Kidney tubule cell (primary cell): ENCODE measurements around the gene PRSS33.

Source experiments
- DNase-seq: peaks from one replicate; pipeline ENCODE4 v3.0.0-alpha.2; 2018; ENCODE audit warnings: low spot score

PRSS33 gene

DNA sequence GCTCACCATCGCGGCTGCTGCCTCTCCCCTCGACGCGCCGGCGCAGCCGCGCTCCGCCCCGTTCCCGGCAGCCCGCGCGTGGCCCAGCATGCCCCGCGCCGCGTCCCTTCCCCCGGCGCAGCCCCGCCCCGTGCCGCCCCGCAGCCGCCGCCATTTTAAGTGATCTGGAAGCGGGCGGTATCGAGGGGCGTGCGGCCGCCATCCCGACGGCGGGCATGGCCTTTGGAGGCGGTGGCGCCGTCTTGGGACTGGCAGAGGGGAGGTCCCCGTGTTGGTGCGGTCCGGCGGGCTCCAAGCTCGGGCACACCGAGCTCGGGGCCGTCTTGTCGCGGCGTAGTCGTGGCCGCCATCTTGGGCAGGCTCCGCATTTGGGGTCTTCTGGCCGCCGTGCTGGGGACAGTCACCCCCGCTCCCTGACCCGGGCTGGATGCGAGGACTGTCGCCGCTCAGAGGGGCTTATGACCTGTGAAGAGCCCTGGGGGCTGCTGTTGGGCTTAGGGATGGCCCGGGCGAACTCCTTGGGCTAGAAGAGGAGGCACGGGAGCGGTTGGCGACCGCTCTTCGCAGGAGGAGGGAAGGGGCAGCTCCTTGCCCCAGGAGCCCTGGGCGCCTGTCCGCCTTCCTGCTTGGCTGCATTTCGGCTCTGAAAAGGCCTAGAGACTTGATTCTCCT lies 10.0 kb downstream of the PRSS33 start, which contains the start of gene ELOB:
Gene ELOB, minus strand, starts transcription at position 50 of the 672 bp plus-strand sequence. Its CDS starts 41 bp downstream, at position 9.
- peak; percentile 88 for DNase-seq

DNA sequence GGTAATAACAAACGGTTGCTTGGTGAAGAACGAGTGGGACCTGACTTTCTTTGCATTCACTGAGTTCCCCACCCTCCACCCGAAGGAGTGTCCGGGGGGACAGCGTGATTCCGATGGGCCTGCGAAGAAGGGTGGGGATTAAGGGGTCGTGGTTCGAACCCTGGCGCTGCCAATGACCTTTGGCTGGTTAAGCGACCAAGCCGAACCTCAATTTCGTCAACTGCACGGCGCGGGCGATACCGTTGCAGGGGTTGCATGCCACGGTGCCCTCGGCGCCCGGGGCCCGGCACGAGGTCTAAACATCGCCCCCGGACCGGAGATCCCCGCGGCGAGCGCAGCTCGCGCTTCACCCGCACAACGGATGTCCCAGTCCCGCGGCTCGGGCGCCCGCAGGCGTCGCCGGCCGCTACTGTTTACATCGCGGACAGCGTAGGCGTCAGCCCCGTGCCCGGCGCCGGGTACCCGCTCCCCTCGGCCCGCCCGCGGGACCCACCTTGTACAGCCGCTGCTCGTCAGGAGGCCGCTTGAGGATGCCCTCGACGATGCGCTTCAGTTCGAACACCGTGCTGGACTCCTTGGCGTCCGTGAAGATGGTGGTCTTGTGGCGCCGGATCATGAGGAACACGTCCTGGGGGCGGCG lies 10.7 kb downstream of the PRSS33 start:
- DNase-seq, result no peak

DNA sequence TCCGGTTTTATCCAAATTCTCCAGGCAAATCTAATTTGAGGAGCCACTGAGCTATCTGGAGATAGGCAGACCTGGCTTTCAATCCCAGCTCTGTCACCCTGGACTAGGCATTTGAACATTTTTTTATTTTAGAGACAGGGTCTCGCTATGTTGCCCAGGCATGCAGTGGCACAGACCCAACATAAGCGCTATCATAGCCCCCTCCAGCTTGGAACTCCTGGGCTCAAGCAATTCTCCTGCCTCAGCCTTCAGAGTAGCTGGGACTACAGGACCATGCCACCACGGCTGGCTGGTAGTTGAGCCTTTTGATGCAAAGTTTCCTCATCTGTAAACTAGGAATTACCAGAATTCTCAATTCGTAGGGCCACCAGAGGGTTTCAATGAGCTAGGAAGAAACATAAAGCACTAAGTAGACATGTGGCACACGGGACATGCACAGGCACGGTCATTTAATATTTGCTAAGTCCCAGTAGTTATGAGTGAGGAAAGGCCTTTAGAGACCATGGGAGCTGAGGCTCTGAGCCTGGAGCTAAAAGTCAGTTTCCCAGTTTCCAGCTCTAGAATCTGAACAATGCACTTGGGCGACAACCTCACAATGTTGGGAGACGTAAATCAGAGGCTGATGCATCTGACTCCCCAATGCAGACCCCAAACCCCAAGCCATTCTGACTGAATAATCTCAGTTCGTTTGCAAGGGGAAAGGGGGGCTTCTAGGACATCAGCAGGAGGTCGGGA lies 11.4 kb downstream of the PRSS33 start:
- DNase-seq, result no peak

DNA sequence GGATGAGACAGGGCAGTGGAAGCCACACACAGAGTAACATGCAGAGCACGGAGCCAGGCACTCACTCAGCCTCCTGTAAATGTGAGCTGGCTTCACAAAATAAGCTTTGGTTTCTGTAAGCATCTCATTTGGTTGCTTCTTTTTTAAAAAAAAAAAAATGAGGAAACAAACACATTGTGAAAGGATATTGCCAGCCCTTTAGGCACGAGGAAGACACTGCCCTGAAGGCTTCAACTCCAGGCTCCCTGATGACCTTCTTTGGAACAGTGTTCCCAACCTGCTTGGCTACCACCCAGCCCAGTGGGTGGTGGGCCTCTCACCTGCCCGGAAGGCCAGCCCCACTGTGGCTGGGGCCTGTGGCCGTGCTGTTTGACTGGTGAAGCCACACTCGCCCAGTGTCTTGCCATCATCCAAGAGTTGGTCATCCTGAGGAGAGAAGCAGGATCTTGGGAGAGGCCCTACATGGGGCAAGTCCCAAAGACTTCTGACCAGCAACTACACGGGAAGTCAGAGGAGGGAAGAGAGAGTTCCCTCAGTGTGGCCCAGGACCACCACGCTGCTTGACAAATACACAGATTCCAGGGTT lies 12.1 kb downstream of the PRSS33 start:
- DNase-seq, result no peak

DNA sequence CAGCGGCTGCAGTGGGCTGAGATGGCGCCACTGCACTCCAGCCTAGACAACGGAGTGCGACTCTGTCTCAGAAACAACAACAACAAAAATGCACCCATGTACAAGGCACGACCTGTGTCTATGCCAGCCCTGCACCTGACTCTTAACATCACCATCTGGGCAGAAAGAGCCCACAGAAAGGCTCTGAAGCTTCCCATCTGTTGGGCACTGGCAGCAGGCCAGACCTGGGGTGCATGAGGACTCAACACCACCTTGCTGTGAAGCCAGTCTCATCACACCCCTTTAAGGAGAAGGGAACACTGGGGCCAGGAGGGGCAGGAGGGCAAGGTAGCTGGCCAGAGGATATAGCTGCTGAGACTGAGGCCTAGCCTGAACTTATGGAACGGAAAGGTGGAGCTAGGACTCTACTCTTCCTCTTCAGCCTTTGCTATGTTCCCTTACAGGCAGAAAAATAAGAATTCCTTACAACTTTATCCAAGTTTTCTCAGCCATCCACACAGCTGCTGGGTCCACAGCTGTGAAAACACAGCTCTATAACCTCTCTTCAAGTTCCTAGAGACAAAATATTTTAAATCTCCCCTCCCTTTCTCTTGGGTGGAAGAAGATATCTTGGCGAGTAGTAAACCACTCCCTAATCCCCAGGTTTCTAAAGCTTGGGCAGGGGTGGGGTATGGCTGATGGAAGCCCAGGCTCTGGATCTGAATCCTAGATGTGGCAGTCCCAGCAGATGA lies 13.0 kb downstream of the PRSS33 start:
- DNase-seq, result no peak

DNA sequence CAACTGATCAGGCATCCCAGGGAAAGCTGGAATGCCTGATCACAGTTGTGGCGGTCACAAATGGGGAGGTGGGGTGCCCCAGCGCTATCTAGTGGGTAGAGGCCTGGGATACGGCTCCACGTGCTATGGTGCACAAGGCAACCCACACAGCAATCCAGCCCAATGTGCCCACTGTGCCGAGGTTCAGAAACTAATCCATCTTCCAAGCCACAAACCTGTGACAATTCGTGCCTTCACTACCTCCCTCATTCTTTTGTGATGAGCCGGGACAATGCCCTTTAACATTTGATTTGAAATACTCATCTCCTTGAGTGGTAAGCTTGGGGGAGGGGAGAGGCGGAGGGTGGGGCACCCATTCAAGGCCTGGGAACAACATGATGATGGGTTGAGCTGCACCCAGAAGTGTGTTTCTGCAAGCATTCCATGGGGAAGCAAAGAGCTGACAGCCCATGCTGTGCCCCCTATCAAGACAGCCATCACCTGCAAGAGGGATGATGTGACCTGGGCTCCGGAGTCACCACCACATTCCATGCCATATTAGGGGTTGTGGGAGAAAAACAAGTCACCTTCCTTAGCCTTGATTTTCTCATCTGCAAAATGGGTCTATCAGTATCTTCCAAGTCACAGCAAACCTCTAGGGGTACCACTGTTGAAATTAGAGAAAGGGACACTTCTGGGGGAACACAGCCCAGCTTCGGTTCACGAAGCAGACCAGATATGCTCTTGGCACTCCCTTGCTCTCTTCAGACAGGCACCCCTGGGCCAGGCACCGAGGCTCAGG lies 14.0 kb downstream of the PRSS33 start:
- DNase-seq, result peak; percentile 19

DNA sequence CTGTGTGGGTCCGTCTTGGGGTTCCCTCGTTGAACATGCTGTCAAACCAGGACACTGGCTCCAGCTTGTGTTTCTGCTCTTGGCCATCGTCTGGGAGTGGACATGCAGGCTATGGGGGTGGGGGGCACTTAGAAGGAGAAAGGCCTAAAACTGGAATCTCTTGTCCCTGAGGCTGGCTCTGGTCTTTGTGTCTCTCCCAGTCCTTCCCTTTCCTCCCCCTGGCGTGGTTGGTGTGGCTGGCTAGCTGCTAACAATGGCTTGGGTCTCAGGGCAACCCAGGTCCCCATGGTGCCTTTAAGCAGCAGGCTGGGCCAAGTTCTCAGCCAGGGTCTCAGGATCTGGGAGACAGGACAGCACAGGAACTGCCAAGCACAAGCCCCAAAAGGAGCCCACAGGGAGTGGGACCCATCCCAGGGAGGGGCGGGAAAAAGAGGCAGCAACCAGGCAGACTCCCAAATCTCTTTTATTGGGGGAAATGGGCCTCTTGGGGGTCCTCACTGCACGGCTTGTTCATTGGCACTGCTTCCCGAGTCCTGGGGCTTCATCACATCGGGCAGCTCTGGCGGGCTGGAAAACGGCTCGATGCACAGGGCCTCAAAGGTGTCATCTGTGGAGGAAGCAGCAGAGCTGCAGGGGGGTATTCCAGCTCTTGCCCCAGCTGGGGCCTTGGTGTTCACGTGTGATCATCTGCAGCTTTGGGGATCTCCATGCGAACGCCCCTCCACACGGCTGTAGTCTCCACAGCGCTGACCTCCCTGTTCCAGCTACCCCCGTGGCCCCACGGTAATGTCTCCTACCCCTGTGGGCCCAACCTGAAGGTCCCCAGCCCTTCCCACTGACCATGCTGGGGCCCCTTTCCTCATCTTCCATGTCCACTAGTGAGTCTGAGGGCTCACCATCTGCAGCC lies 15.6 kb downstream of the PRSS33 start:
- no peak for DNase-seq

DNA sequence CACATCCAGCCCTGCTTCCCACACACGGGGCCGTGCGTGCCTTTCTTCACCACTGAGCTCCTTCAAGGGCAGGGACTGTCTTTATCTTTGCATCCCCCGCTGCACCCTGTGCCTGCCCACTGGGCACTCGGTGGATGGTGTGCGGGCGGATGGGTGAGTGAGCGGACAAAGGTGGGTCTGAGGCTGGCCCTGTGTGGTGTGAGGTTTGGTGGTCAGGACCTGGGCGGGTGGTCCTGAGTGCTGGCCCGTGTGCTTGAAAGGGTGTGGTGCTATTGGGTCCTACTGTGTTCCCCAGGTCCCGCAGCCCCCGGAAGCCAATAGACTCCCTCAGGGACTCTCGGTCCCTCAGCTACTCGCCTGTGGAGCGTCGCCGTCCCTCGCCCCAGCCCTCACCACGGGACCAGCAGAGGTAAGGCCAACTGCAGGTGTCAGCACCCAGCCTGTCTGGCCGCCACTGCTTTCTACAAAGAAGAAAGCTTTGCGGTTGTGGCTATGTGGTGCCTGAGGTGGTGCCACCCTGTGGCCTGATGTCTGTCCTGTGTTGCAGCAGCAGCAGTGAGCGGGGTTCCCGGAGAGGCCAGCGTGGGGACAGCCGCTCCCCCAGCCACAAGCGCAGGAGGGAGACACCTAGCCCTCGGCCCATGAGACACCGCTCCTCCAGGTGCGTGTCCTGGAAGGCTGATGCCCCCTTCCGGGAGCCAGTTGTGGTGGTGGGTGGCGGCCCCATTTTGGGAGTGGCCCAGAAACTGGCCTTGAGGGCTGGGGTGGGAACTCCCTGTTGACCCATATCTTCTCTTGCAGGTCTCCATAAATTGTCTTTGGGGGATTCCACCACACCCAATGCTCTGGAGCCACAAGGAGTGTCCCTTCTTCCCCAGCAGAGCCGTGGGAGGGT lies 17.1 kb downstream of the PRSS33 start:
- DNase-seq, result no peak

DNA sequence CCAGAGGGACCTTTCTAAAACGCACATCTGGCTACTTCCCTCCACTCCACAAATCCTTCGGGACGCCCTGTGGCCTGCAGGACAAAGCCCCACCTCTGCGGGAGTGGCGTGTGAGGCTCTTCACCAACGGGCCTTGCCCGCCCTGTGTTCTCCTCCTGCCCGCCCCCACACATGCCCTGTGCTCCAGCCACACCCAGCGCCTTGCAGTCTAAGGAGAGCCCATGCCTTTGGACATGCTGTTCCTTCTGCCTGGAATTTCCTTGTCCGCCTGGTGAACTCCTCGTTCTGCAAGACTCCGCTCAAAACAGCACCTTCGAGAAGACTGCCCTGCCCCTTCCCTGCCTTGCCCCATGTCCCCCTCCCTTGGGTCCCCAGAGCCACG lies 17.7 kb downstream of the PRSS33 start:
- DNase-seq, result no peak

DNA sequence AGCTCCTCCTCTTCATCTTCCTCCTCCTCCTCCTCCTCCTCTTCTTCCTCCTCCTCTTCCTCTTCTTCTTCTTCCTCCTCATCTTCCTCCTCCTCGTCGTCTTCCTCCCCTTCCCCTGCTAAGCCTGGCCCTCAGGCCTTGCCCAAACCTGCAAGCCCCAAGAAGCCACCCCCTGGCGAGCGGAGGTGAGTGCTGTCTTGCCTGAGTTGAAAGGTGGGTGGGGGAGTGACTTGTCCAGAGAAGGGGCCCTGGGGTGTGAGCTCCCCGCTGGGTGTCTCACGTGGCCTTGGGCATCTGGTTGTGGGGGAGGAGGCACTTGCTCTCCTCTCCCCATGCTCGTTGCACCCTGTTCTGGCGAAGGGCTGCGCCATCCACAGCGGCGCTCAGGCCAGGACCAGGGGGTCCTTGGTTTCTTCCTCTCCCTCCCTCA lies 18.2 kb downstream of the PRSS33 start:
- DNase-seq, result no peak

DNA sequence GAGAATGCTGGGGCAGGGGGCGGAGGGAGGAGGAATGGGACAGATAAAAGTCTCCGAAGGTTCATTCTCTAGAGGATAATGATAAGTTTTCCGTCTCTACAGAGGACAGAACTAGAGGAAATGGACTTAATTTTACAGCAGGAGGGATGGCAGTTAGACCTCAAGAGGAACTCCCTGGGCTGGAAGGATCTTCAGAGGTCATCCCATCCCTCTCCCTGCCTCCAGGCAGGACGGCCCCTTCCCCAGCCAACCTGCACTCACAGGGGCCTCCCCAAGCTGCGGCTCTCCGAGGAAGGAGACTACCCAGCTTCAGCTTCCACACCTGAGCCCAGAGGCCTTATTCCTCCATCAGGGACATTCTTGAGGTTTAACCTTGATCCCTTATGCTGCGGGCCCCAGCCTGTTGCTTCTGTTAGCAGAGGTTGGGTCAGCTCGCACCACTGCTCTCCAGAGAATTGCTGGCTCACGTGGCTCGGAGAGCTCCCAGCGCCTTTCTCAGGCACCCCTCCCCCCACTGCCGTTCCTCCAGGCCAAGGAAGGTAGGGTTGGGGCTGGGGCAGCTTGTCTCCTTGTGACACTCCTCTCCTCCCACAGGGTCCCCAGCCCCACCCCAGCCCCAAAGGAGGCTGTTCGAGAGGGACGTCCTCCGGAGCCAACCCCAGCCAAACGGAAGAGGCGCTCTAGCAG lies 18.8 kb downstream of the PRSS33 start:
- DNase-seq, result no peak

DNA sequence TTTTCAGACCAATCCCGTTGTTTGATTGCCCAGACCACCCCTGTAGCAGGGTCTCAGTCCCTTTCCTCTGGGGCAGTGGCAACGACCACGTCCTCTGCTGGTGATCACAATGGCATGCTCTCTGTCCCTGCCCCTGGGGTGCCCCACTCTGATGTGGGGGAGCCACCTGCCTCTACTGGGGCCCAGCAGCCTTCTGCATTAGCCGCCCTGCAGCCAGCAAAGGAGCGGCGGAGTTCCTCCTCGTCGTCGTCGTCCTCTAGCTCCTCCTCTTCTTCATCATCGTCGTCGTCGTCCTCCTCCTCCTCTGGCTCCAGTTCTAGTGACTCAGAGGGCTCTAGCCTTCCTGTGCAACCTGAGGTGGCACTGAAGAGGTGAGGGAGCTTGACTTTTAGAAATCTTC lies 19.5 kb downstream of the PRSS33 start:
- no peak for DNase-seq

DNA sequence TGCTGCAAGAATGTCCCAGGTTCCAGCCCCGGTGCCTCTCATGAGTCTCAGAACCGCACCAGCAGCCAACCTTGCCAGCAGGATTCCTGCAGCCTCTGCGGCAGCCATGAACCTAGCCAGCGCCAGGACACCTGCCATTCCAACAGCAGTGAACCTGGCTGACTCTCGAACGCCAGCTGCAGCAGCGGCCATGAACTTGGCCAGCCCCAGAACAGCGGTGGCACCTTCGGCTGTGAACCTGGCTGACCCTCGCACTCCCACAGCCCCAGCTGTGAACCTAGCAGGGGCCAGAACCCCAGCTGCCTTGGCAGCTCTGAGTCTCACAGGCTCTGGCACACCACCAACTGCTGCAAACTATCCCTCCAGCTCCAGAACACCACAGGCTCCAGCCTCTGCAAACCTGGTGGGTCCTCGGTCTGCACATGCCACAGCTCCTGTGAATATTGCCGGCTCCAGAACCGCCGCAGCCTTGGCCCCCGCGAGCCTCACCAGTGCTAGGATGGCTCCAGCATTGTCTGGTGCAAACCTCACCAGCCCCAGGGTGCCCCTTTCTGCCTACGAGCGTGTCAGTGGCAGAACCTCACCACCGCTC lies 20.1 kb downstream of the PRSS33 start:
- no peak for DNase-seq

DNA sequence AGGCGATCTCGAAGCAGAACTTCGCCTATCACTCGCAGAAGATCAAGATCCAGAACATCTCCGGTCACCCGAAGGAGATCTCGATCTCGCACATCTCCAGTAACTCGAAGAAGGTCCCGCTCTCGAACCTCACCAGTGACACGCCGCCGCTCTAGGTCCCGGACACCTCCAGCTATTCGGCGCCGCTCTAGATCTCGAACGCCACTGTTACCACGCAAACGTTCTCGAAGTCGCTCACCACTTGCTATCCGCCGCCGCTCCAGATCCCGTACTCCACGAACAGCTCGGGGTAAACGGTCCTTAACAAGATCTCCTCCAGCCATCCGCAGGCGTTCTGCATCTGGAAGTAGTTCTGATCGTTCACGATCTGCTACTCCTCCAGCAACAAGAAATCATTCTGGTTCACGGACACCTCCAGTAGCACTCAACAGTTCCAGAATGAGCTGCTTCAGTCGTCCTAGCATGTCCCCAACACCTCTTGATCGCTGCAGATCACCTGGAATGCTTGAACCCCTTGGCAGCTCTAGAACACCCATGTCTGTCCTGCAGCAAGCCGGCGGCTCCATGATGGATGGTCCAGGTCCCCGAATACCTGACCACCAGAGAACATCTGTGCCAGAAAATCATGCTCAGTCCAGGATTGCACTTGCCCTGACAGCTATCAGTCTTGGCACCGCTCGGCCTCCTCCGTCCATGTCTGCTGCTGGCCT lies 20.8 kb downstream of the PRSS33 start:
- no peak for DNase-seq

DNA sequence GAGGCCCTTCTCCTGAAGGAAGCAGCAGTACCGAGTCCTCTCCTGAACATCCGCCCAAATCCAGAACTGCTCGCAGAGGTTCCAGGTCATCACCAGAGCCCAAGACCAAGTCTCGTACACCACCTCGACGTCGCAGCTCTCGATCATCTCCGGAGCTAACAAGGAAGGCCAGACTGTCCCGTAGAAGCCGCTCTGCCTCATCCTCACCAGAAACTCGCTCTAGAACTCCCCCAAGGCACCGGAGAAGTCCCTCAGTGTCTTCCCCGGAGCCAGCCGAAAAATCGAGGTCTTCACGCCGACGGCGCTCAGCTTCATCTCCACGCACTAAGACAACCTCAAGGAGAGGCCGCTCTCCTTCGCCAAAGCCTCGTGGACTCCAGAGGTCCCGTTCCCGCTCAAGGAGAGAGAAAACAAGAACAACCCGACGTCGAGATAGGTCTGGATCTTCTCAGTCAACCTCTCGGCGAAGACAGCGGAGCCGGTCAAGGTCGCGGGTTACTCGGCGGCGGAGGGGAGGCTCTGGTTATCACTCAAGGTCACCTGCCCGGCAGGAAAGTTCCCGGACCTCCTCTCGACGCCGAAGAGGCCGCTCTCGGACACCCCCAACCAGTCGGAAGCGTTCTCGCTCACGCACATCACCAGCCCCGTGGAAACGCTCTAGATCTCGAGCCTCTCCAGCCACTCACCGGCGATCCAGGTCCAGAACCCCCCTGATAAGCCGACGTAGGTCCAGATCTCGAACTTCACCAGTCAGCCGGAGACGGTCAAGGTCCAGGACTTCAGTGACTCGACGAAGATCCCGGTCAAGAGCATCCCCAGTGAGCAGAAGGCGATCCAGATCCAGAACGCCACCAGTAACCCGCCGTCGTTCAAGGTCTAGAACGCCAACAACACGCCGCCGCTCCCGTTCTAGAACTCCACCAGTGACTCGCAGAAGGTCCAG lies 21.6 kb downstream of the PRSS33 start:
- DNase-seq, result no peak

DNA sequence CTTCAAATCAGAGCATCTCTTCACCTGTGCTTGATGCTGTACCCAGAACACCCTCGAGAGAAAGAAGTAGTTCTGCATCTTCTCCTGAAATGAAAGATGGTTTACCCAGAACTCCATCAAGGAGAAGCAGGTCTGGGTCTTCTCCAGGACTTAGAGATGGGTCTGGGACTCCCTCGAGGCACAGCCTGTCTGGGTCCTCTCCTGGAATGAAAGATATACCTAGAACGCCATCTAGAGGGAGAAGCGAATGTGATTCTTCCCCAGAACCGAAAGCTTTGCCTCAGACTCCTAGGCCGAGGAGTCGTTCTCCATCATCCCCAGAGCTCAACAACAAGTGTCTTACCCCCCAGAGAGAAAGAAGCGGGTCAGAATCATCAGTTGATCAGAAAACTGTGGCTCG lies 22.6 kb downstream of the PRSS33 start:
- DNase-seq, result no peak
